ENCODE results near the gene ZNF467. TPM values are rescaled to one million over a fixed set of nuclear protein-coding genes. Genes with fewer than 3 reads are reported as not detected.

Gene ZNF467
- total RNA-seq, 4 donors from 2014 or later, result 0.40 to 6.7 (median 4.8) TPM

- Histone ChIP-seq H3K9me3 (no peaks in the 10 kb centered on the region), H3K4me3 (no peak overlapping the region), H3K27ac (no peak overlapping the region), H3K36me3 (no peaks in the 10 kb centered on the region), H3K27me3 (peaks cover 4% of the 10 kb centered on the region), H3K4me1 (peaks cover 0 to 3% (median 0%) of the 10 kb centered on the region in 4 donors)
- in situ Hi-C loops (cut with MboI; ENCODE audit: low pct_ligation_motif_present in 1 of 4, low pct_unique_long_range_greater_than_20kb in 1 of 4, low sequenced_read_pairs in 3 of 4) (no loop called here), intact Hi-C loops (cut with DNase I; ENCODE audit: low total_unique reads) (no loop called here)
- no peak for DNase-seq
- WGBS, 2 donors (ENCODE audit: low coverage in 1 of 2), result 93% methylated on average over 4 of the region's 4 CpGs; no CpG with 5 or more reads in 1 of the 2 donors
- no peak for TF ChIP-seq CTCF (IDR thresholded peaks at IDR 0.05)
Observed at GRCh38 chr7:149779502-149779805, 6.1 kb upstream of the ZNF467 start.

GRCh38 chr7:149778696-149779501 lies 5.5 kb upstream of the ZNF467 start:
- H3K36me3 ChIP-seq, result no peaks in the 10 kb centered on the region
- TF ChIP-seq POLR2A (IDR thresholded peaks at IDR 0.05), result no peak
- no peak for TF ChIP-seq POLR2AphosphoS5 (IDR thresholded peaks at IDR 0.05)
- no peak for TF ChIP-seq CTCF (IDR thresholded peaks at IDR 0.05)
- TF ChIP-seq EP300 (IDR thresholded peaks at IDR 0.05; ENCODE audit: low read depth), result no peak
- H3K27ac ChIP-seq, result no peak overlapping the region
- in situ Hi-C loops (cut with MboI; ENCODE audit: low pct_ligation_motif_present in 1 of 4, low pct_unique_long_range_greater_than_20kb in 1 of 4, low sequenced_read_pairs in 3 of 4), result no loop called here
- WGBS, 2 donors (ENCODE audit: low coverage in 1 of 2), result 70% methylated on average over 11 of the region's 11 CpGs; no CpG with 5 or more reads in 1 of the 2 donors
- H3K4me3 ChIP-seq, result no peak overlapping the region
- H3K27me3 ChIP-seq, result peaks cover 9% of the 10 kb centered on the region
- peaks cover 0 to 9% (median 4%) of the 10 kb centered on the region in 4 donors for H3K4me1 ChIP-seq
- DNase-seq, result no peak
- intact Hi-C loops (cut with DNase I; ENCODE audit: low total_unique reads), result no loop called here
- no peaks in the 10 kb centered on the region for H3K9me3 ChIP-seq

- peaks cover 0 to 15% (median 9%) of the 10 kb centered on the region in 4 donors for H3K4me1 ChIP-seq
- no peak for TF ChIP-seq EP300 (IDR thresholded peaks at IDR 0.05; ENCODE audit: low read depth)
- no peaks in the 10 kb centered on the region for H3K36me3 ChIP-seq
- no peak overlapping the region for H3K4me3 ChIP-seq
- H3K9me3 ChIP-seq, result no peaks in the 10 kb centered on the region
- peaks cover 15% of the 10 kb centered on the region for H3K27me3 ChIP-seq
- no peak overlapping the region for H3K27ac ChIP-seq
- WGBS, 2 donors (ENCODE audit: low coverage in 1 of 2), result 66 to 100% methylated on average over 1 to 5 of the region's 5 CpGs
- in situ Hi-C loops (cut with MboI; ENCODE audit: low pct_ligation_motif_present in 1 of 4, low pct_unique_long_range_greater_than_20kb in 1 of 4, low sequenced_read_pairs in 3 of 4) (no loop called here), intact Hi-C loops (cut with DNase I; ENCODE audit: low total_unique reads) (no loop called here)
- no peak for DNase-seq
Observed at GRCh38 chr7:149778327-149778637, 4.9 kb upstream of the ZNF467 start.

GRCh38 chr7:149777551-149778326 lies 4.4 kb upstream of the ZNF467 start:
- H3K27ac ChIP-seq, result no peak overlapping the region
- in situ Hi-C loops (cut with MboI; ENCODE audit: low pct_ligation_motif_present in 1 of 4, low pct_unique_long_range_greater_than_20kb in 1 of 4, low sequenced_read_pairs in 3 of 4), result no loop called here
- intact Hi-C loops (cut with DNase I; ENCODE audit: low total_unique reads), result no loop called here

More at GRCh38 chr7:149777551-149778326, 4.4 kb upstream of the ZNF467 start:
- 83 to 100% methylated on average over 1 to 18 of the region's 19 CpGs for WGBS, 2 donors (ENCODE audit: low coverage in 1 of 2)
- Histone ChIP-seq H3K9me3 (no peaks in the 10 kb centered on the region), H3K4me1 (peaks cover 0 to 20% (median 9%) of the 10 kb centered on the region in 4 donors), H3K4me3 (no peak overlapping the region), H3K36me3 (no peaks in the 10 kb centered on the region), H3K27me3 (peaks cover 18% of the 10 kb centered on the region)
- no peak for TF ChIP-seq POLR2A (IDR thresholded peaks at IDR 0.05)
- no peak for TF ChIP-seq CTCF (IDR thresholded peaks at IDR 0.05)
- no peak for TF ChIP-seq EP300 (IDR thresholded peaks at IDR 0.05; ENCODE audit: low read depth)
- no peak for TF ChIP-seq POLR2AphosphoS5 (IDR thresholded peaks at IDR 0.05)
- no peak for DNase-seq
